Measurements from ENCODE around the gene KBTBD7.

GRCh38 chr13:41213919-41214318 is 19.6 kb upstream of the KBTBD7 start:
- TF ChIP-seq POLR2A (IDR thresholded peaks at IDR 0.05), result no peak
- TF ChIP-seq CTCF (IDR thresholded peaks at IDR 0.05), result no peak
